Type B pancreatic cell (in vitro differentiated cells): ENCODE measurements around the gene PDGFA. TPM values are rescaled to one million over a fixed set of nuclear protein-coding genes. Genes with fewer than 3 reads are reported as not detected.

Experiments used
- DNase-seq: peaks from one replicate; pipeline ENCODE4 v3.0.0; 2021; ENCODE audit warnings: mixed read lengths; ENCODE audit not compliant: unreplicated experiment; ENCODE audit errors: extremely low spot score
- H3K27ac Mint-ChIP-seq: 2 replicates; pipeline ENCODE4 v1.8.0; 2021; ENCODE audit warnings: mild to moderate bottlenecking, mixed read lengths
- H3K27me3 Mint-ChIP-seq: 2 replicates; pipeline ENCODE4 v1.8.0; 2021; ENCODE audit warnings: mixed read lengths
- H3K36me3 Mint-ChIP-seq: 2 replicates; pipeline ENCODE4 v1.8.0; 2021; ENCODE audit warnings: mixed read lengths
- H3K4me1 Mint-ChIP-seq: one replicate; pipeline ENCODE4 v1.8.0; 2021; ENCODE audit warnings: mixed read lengths; ENCODE audit not compliant: unreplicated experiment
- H3K4me3 Mint-ChIP-seq: 2 replicates; pipeline ENCODE4 v1.8.0; 2021; ENCODE audit warnings: mild to moderate bottlenecking, mixed read lengths
- H3K9me3 Mint-ChIP-seq: 2 replicates; pipeline ENCODE4 v1.8.0; 2021; ENCODE audit warnings: mixed read lengths
- long read RNA-seq: library from polyadenylated mRNA; unstranded; transcript quantifications from one replicate; pipeline ENCODE4 v2.0.0, GENCODE V29; 2020
- total RNA-seq: library from RNA; stranded (reverse); gene quantifications from 2 replicates; pipeline ENCODE4 v1.2.1, GENCODE V29; 2021; ENCODE audit warnings: low replicate concordance
- TF ChIP-seq, protein P1 (sequence below): fragments of 200-600 bp; sonication (generic); conservative IDR thresholded peaks from 2 replicates; pipeline ENCODE4 v1.5.0; 2021; ENCODE audit warnings: antibody characterized with exemption, mild to moderate bottlenecking

The PDGFA gene
- total RNA-seq = 28.1 and 49.7 TPM in 2 replicates
- long read RNA-seq, partial matches to known transcripts = 1 of 11 reads
- long read RNA-seq, other reads (novel, unspliced or antisense) = 6 of 11 reads

DNA sequence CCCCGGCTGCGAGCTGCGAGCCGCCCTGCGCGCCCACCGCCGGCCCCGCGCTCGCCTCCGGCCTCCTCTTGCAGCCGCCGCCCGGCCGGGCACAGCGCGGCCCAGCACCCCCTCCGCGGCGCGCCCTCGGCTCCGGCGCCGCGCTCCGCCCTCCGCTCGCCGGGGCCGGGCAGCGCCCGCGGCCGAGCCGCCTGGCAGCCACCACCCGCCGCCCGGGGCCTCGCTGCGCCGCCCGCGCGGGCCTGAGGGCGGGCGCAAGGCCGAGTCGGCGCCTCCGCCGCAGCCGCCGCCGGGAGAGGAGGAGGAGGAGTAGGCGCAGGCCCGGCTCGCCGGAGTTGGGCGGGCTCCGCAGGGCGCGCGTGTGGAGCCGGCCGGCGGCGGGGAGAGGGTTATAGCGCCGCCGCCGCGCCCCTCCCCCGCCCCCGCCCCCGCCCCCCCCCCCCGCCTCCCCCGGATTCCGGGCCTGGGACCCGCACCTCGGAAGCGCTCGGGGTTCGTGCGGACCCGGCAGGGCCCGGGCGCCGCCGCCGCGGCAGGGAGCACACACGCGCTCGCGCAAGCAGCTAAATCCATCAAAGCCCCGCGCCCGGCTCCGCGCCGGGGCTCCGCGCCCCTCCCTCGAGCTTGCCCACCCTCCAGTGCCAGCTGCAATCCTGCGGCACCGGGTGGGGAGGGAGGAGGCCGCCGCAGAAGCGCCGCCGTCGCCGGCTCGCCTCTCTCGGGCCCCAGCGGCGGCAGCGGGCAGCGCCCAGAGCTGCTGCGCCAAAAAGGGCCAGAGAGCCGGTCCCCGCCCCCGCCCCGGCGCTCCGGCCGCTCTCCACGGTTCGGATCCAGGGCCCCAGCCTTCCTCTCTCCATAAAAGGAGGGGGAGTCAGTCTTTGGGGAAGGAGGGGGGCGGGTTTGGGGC is at the start of gene PDGFA:
Gene PDGFA, minus strand, starts transcription at position 363 of the 907 bp plus-strand sequence. CDS start 845 bp downstream, outside the sequence.
- no peak for DNase-seq
- Mint-ChIP-seq H3K9me3 (no peaks in the 10 kb centered on the region), H3K36me3 (no peaks in the 10 kb centered on the region), H3K27ac (peak within 1 kb of the TSS; percentile 83), H3K4me3 (peak within 1 kb of the TSS; percentile 92), H3K4me1 (peaks cover 6% of the 10 kb centered on the region), H3K27me3 (peaks cover 49% of the 10 kb centered on the region)
- TF ChIP-seq, protein P1, sequence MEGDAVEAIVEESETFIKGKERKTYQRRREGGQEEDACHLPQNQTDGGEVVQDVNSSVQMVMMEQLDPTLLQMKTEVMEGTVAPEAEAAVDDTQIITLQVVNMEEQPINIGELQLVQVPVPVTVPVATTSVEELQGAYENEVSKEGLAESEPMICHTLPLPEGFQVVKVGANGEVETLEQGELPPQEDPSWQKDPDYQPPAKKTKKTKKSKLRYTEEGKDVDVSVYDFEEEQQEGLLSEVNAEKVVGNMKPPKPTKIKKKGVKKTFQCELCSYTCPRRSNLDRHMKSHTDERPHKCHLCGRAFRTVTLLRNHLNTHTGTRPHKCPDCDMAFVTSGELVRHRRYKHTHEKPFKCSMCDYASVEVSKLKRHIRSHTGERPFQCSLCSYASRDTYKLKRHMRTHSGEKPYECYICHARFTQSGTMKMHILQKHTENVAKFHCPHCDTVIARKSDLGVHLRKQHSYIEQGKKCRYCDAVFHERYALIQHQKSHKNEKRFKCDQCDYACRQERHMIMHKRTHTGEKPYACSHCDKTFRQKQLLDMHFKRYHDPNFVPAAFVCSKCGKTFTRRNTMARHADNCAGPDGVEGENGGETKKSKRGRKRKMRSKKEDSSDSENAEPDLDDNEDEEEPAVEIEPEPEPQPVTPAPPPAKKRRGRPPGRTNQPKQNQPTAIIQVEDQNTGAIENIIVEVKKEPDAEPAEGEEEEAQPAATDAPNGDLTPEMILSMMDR = peak; percentile 60

DNA sequence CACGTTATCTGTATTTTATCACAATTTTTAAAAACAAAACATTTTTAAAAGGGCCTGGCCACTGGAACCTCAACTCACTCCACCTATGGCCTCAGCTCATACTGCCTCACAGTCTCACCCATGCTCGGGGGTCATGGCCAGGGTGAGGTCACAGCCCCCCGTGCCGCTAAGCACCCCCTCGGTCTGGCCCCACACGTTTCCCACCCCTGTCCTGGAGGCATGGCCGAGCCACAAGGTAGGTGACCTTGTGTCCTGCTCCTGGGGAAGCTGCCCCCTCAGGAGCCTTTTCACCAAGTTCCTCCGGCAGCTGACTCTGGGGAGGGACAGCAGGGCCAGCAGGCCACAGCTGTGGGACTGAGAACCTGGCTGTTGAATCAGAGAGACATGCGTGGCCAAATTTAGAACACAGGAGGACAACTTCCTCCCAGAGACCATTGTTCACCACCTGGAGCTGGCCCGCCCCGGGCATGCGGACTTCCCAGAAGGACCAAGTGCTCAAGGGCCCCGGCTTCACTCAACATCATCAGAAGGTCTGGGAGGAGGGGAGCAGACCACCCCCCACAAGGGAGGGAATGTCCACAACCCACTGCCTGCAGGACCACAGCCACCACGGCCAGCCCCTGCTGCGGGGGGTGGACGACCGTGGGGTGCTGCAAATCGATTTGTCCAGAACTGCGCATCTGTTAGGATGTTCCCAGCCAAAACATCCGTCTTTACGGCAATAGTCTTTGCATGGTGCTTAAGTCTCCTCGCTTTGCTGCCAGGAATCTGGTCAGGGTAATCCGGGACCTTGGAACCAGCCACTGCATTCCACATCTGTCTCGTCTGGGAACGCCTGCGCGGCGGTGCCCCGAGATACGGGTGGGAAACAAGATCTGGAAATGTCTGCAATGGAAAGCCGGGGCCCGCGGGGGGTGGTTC is 48.6 kb upstream of the PDGFA start:
- H3K4me1 Mint-ChIP-seq = peaks cover 1% of the 10 kb centered on the region
- no peaks in the 10 kb centered on the region for H3K27me3 Mint-ChIP-seq
- DNase-seq = no peak
- no peak overlapping the region for H3K27ac Mint-ChIP-seq
- no peaks in the 10 kb centered on the region for H3K36me3 Mint-ChIP-seq
- H3K4me3 Mint-ChIP-seq = no peak overlapping the region
- TF ChIP-seq, protein P1 = no peak
- no peaks in the 10 kb centered on the region for H3K9me3 Mint-ChIP-seq

DNA sequence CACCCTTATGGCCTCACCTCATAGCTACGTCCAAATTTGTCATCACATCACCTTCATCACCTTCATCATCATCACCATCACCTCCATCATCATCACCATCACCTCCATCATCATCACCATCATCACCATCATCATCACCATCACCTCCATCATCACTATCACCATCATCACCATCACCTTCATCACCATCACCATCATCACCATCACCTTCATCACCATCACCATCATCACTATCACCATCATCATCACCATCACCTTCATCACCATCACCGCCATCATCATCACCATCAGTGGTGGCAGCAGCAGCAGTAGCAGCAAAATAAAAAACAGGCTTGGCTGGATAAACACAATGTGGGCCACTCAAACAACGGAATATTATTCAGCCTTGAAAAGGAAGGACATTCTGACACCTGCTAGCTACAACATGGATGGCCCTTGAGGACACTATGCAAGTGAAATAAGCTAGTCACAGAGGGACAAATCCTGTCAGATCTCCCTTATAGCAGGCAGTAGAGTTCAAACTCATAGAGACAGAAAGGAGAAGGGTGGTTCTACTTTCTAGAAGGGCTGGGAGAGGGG is 47.7 kb upstream of the PDGFA start:
- no peaks in the 10 kb centered on the region for H3K27me3 Mint-ChIP-seq
- DNase-seq = no peak
- peaks cover 4% of the 10 kb centered on the region for H3K4me1 Mint-ChIP-seq

DNA sequence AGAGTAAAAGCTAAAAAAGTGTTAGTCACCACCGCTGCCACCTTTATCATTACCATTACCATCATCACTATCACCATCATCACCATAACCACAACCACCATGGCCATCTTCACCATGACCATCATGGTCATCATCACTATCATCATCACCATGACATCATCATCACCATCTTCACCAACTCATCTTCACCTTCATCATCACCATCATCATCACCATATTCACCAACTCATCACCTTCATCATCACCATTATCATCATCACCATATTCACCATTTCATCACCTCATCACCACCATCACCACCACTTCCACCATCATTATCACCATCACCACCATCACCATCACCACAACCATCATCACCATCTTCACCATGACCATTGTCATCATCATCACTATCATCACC is 46.5 kb upstream of the PDGFA start:
- DNase-seq = no peak
- peaks cover 6% of the 10 kb centered on the region for H3K4me1 Mint-ChIP-seq
- H3K27me3 Mint-ChIP-seq = no peaks in the 10 kb centered on the region
- no peak overlapping the region for H3K27ac Mint-ChIP-seq
- TF ChIP-seq, protein P1 = no peak
- H3K36me3 Mint-ChIP-seq = no peaks in the 10 kb centered on the region
- H3K9me3 Mint-ChIP-seq = no peaks in the 10 kb centered on the region
- no peak overlapping the region for H3K4me3 Mint-ChIP-seq

More for the DNA sequence above, 47.7 kb upstream of the PDGFA start:
- Mint-ChIP-seq H3K36me3 (no peaks in the 10 kb centered on the region), H3K4me3 (no peak overlapping the region), H3K9me3 (no peaks in the 10 kb centered on the region), H3K27ac (no peak overlapping the region)
- TF ChIP-seq, protein P1 = no peak

DNA sequence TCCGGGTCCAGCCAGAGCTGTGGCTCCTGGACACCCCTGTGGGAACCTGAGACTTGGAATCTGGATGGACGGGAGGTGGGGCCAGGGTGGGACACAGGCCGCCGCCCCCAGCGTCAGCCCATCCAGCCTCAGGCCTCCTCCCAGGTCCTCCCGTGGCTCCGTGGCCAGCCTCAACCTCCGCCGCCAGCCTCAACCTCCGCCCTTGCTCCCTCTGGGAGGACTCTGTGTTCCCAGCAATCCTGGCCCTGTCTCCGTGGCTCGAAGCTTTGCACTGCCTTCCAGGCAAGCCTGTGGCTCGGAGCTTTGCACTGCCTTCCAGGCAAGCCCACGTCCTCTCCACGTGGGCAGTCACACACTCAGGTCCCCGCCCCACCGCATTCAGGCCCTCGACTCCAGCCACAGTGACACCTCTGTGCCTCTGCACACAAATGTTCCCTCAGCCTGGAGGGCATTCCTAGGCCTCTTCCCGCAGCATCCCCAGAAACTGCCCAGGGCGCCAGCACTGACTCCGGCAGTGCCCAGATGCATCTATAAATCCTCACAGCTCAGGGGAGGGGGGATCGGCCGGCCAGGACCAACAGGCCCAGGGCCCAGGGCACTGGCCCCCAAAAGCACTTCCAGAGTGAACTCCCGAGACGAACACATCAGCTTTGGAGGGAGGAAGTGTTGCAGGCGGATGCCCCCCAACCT is 44.7 kb upstream of the PDGFA start:
- Mint-ChIP-seq H3K4me1 (peaks cover 6% of the 10 kb centered on the region), H3K27me3 (no peaks in the 10 kb centered on the region), H3K9me3 (no peaks in the 10 kb centered on the region), H3K36me3 (no peaks in the 10 kb centered on the region), H3K27ac (no peak overlapping the region), H3K4me3 (no peak overlapping the region)
- TF ChIP-seq, protein P1 = no peak
- DNase-seq = no peak
